T-helper 1 cell (primary cell): ENCODE measurements around the gene PITPNC1.
A peak's percentile ranks its signal among the peaks of the same experiment; 100 is the strongest.
"Not testable (repeated sequence)": the region's sequence is repeated elsewhere in the genome, so short reads cannot be mapped to it uniquely, and the experiment has no call there.

Experiments used
- DNase-seq, 5 donors: peaks; one replicate each; pipeline ENCODE4 v3.0.0-alpha.2; 2012 to 2020

Gene PITPNC1

DNA sequence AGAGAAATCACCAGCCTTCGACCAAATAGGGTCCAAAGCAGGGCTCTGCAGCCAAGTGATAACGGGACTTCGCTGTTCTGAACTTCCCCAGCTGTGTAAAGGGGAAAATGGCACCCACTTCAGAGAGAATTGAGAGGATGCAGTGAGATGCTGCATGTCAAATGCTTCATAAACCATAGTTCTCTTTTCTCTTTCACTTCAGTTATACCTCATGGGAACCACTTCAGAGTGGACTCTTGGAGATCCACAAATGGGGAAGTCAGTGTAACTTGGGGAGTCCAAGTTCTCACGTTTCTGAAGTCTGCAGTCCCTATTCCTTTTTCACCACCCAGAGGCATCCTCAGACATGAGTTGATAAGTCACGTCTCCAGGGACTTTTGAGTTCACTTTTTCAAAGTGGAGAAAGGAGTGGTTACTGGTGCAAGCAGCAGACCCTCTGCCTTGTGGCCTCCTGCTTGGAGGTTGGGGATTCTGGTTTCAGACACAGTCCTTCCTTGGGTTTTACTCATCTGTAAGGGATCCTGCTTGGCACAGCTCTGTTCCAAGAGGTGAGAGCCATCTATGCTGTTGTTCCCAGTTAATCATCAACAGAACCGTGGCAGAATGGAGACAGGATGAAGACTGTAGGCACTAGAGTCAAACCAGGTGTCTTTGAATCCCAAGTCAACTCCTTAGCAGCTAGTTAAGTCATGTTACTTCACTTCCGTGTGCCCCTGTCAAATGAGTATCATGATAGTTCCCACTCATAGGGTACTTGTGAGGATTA lies 217.2 kb downstream of the PITPNC1 start:
- DNase-seq: no peak

DNA sequence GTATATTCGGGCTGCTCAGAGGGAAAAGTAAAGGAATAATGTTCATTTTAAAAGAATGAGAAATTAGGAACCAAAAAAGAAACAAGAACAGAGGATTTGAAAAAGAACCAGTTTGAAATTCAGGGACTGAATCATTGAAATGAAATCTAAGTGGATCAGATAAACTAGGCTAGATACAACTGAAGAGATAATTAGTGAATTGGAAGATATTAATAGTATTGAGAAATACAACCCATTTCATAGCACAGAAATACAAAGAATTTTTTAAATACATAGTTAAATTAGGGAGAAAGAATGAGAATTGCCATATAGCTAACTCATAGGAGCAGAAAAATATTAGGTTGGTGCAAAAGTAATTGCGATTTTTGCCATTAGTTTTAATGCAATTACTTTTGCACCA lies 223.3 kb downstream of the PITPNC1 start:
- no peak for DNase-seq

DNA sequence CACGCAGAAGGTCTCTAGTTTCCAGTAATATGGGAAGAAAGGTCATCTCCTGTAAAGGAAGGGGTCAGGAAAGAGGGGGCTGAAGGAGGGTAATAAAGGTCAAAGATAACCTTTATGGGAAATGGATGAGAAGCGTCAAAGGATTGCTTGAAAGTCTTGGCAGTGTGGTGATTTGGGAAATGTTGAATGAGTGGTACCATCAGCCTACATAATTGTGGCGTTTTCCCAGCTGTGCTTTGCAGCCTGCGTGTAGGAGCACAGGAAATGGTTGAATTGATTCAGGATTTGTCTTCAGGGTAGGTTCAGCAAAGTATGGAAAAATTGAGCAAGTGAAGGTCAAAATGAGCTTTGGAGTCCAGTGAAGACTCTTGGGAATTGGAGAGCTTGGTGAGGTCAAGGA lies 224.8 kb downstream of the PITPNC1 start:
- no peak for DNase-seq

DNA sequence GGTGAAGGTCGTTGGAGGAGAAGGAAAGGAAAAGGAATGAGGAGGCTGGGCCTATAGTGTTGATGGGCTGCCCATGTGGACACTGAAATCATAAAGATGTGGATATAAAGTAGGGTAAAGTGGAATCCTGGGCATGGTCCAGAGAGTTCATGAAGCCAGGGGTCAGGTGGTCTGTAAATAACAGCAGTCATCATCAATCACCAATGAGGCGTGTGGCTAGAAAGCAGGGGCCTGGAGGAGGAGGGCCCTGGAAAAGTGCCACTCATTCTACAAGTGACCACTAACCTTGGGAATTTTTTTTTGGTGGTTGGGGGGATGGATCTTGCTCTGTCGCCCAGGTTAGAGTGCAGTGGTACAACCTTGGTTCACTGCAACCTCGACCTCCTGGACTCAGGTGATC lies 225.4 kb downstream of the PITPNC1 start:
- DNase-seq: no peak

DNA sequence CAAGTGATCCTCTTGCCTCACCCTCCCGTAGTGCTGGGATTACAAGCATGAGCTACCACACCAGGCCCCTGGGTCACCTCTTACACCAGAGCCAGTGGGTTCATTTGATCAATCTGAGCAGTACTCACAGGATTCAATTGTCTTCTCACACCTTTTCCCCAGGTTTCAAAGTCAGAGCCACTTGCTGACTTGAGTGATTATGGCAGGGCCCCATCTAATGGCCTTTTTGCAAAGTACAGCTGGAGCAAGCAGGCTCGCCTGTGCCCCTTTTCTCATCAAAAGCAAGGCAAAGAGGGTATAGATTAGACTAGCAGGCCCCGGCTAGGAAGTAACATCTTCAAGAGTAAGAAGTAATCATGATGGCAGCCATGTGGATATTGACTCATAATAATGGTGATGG lies 225.9 kb downstream of the PITPNC1 start:
- peak in 4 of 5 donors; percentile 15 to 53 (median 27) for DNase-seq

DNA sequence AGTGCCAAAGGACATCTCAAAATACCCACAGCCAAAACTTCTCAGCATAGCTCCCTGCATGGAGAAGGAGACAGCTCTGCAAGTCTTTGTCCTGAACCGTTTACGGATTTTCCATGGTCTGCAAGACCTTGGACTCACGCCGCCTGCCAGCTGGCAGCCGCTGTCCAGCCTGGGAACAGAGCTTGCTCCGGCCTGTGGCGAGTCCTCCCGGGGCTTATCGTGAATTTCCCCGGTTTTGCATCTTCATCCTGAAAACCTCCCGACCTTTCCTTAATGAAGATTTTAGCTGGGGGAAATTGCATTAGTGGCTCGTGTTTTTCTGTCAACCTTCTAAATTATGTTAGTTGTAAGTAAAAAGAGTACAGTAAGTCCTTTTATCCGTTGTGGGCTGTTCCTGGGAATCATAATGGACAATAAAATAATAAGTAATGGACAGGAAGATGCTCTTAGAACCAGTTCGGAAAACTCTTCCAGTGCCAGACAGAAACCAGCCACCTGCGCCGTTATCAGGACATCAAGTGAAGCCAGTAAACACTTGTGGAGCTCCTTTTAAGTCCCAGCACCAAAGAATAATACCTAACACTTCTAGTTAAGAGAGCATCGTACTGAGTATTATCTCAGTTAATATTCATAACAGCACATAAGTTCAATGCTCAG lies 228.3 kb downstream of the PITPNC1 start:
- no peak for DNase-seq

DNA sequence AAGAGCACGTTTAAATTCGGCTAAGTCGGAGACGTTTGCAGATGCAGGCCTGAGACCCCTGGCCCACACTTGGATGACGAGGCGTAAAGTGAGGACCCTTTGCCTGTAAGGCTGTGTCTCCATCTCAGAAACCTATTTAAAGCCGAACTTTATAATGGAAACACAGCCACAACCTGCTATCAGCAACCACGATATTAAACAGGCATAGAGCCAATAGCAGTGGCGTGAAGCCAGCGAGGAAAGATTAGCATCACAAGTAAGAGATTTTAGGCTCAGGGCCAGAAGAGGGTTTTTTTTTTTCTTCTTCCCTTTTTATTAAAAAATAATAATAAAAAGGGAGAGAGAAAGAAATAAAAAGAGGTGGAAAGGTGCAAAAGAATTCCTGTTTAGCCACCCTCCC lies 229.4 kb downstream of the PITPNC1 start:
- no peak for DNase-seq

DNA sequence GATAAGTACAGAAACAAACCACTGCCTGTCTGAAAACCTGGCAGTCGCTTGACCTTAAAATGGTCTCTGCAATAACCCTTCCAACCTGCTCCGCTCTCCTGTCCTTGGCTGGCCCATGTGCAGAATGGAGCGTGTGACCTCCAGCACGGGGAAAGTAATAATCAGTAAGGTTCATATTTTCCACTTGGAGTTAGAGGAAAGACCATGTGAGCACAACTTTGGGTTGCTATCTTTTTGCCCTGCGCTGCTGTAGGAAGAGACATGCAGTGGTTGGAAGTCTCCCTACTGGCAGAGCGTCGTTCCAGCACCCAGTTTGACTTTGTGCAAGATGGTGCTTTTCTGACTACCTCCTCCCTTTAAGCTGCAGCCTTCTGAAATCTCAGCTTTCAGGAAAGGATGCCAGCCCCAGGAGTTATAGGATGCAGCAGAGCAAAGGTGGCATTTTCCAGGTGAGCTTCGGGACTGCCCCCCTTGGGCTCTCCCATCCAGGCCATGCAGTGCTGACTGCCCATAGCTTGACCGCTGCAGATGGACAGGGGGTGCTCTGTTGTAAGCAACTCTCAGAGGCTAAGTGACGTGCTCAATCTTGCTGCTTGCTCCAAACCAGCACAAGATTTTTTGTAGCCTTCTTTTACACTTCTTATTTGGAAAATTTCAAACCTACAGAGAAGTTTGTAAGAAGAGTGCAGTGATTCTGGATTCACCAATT lies 230.0 kb downstream of the PITPNC1 start:
- no peak for DNase-seq

DNA sequence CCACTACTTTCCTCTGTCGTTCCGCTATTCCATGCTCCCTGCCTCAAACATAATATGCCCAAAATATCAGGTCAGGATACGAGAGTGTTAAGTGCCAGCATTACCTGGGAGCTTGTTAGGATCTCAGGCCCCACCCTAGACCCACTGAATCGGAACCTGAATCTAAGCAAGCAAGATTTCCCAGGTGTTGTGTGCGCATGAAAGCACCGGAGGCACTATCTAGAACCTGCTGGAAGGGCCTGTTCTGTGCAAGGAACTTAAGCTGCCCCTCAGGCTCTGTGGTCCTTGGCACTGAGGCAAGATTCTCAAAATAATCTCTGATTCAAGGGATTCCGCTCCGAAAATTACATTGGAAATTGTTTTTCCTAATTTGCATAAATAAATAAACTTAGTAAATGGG lies 233.0 kb downstream of the PITPNC1 start:
- no peak for DNase-seq

DNA sequence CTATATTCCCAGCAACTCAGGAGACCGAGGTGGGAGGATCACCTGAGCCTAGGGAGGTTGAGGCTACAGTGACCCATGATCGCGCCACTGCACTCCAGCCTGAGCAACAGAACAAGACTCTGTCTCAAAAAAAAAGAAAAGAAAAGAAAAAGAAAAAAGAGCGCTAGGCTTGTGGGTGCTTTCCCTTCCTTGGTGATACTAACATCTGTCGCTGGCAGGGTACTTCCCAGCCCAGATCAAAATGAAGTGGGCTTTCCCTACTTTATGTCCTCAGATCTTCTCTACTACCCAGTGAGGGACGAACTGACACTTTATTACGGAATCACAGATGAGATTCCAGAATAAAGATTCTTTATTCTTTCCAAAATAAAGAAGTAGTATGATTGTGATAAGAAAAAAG lies 236.9 kb downstream of the PITPNC1 start:
- no peak for DNase-seq

DNA sequence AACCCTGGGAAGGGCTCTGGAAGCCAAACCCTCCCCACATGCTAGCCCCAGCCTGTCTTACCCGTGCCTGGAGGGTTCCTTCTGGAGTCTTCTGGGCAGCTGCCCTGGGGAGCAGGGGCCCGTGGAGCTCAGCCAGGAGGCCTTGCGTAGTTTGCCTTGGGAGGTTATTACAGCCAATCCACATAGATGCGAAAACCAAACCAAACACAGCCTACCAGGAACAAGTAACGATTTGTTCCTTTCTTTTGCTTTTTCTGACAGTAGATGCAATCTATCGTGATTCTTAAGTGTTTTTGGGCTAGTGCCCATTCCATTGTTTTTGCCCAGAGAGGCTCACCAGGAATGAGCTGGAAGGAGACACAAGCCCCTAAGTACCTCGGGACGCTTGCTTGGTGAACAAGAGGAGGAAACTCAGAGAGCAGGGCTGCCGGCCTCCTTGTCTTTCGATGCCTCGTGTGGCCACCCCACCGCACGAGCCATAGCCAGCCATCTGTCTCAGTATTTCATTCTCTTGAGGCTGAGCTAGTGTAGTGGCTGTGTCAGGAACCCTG lies 238.0 kb downstream of the PITPNC1 start:
- no peak for DNase-seq

DNA sequence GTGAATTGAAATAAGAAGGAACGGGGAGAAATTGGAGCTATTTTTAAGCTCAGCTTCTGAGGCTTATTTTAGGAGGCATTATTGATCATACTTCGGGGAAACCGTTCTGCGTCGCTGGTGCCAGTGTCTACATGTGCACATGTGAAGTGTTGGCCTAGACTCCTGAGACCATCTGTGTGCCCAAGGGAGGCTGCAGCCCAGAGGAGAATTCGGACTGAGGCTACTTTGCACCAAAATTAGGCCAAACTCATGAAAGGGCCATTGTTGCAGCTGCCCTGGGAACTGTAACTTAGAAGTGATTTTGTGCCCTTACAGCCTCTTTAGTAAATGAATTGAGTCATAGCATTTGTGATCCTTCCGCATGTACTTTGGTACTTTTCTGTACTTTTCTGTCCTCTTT lies 238.7 kb downstream of the PITPNC1 start:
- DNase-seq: no peak

DNA sequence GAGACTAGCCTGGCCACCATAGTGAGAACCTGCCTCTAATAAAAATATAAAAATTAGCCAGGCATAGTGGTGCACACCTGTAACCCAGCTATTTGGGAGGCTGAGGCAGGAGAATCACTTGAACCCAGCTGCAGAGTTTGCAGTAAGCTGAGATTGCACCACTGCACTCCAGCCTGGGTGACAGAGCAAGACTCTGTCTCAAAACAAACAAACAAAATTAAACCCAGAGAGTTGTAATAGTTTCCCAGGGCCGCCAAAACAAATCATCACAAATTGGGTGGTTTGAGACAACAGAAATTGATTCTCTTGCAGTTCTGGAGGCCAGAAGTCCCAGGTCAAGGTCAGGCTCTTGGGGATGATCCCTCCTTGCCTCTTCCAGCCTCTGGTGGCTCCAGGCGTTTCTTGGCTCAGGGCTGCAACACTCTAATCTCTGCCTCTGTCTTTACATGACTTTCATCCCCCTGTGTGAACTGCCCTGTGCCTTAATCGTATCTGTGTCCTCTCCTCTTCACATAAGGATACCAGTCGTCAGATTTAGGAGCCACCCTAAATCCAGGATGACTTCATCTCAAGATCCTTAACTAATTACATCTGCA lies 240.3 kb downstream of the PITPNC1 start:
- no peak for DNase-seq

DNA sequence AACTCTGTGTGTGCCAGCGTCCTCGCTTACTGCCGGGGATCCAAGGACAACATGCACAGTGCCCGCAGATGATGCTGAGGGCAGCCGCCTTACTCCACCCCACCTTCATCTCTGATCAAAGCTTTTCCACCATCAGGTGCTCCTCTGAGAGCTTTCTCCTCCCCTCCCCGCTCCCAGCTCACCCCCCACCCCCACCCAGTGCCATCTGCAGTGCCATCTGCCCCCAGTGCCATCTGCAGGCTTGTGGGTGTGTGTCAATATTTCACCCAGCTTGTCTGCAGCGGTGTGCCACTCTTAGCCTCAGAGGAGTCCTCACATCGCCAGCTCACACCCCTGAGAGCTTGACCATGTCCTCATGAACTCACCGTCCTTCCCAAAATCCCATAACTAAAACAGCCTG lies 242.5 kb downstream of the PITPNC1 start:
- no peak for DNase-seq

DNA sequence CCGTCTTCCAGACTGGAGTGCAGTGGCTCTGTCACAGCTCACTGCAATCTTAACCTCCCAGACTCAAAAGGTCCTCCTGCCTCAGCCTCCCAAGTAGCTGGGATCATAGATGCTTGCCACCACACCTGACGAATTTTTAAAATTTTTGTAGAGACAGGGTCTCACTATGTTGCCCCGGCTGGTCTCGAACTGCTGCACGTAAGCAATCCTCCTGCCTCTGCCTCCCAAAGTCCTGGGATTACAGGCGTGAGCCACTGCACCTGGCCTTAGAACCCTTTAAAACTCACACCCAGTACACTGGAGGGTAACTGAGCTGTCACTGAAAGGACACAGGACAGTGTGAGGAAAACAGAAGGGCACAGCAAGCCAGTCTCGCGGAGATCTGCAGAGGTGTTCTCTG lies 243.0 kb downstream of the PITPNC1 start:
- no peak for DNase-seq

DNA sequence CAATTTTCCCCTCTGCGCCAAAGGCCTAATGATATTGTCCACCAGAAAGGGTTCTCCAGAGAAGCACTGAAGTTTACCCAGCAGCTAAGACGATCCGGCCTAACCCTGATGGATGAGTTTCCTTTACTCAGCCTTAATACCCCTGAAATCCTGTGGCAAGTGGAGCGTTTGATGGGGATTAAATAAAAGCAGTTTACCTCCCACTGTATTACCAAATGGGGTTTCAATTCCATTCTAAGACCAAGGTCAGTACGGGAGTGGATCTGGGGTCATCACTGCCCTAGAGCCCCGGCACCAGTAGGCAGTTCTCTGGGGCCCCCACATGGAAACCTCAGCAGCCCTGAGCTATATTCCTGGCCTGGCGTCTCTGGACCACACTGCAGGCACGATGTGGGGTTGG lies 243.6 kb downstream of the PITPNC1 start:
- DNase-seq: no peak

DNA sequence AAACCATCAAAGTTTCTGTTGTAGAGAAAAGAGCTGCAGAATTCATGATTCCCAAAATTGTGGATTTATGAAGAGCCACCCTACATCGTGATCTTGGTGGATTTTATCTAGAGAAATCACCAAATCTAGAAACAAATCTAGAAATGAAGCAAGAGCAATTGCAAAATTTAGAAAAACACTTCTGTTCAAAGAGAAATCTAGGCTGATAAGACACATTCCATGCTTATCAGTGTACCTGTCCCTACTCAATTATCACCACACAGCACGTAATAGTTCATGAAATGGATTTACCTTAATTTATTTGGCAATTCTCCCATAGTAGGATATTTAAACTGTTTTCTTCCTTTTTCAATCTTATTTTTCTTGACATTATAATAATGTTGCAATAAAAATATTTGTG lies 246.7 kb downstream of the PITPNC1 start:
- DNase-seq: no peak

DNA sequence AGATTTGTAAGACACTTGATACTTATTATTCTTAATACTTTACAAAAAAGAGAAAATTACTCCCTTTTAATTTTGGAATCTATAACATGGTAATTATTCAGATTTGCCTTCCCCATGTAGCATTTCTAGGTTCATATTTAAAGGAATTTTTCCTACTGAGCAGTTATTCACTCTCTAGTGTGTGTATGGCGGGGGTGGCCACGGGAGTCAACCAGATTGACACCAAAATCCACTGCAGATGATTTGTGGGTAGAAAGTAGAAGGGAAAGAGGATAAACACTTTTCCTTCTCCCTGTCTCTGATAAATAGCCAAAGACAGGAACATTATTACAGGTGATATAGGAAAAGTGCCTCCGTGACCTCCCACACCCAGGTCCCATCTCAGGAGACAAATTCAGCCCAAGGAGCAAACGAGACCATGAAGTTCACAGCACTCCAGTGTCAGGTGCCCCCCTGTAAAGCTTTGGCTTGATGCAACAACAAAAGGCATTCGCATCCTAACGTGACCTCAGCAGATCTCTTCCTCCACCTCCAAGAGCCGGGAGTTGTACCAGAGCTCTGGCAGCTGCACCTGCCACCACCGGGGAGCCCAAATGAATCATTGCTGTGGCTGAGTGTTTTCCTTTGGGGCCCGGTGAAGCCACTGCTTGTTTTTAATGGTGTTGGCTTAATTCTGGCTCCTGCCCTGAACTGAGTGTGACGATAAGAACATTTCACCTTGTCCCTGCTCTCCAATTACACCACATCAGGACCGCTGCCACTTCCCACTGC lies 248.0 kb downstream of the PITPNC1 start:
- DNase-seq: no peak

DNA sequence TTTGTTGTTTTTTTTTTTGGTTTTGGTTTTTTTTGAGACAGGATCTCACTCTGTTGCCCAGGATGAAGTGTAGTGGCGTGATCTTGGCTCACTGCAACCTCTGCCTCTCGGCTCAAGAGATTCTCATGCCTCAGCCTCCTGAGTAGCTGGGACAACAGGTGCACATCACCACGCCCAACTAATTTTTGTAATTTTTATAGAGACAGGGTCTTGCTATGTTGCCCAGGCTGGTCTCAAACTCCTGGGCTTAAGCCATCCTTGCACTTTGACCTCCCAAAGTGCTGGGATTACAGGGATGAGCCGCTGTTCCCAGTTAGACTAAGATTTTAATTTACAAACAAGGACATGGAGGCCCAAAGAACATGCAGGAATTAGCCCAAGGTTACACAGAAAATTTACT lies 248.9 kb downstream of the PITPNC1 start:
- no peak for DNase-seq

DNA sequence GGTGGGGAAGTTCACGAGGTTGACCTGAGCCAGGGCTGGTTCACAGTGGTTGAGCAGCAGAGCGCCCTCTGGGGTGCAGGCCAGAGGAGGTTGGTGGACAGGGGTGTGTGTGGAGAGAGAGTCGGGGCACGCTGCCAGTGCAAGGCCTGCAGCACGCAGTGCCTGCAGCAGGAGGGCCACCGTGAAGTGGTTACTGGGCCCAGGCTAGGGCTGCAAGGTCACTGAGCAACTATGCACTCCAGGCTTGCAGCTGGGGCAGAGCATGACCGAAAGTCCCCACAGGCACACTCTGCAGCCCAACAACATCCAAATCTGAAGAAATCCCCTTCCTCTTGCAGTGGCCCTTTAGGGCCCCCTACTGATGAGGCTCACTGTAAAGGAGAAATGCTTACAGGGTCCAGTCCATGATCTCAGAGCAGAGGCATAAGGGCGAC lies 251.5 kb downstream of the PITPNC1 start:
- DNase-seq: no peak

DNA sequence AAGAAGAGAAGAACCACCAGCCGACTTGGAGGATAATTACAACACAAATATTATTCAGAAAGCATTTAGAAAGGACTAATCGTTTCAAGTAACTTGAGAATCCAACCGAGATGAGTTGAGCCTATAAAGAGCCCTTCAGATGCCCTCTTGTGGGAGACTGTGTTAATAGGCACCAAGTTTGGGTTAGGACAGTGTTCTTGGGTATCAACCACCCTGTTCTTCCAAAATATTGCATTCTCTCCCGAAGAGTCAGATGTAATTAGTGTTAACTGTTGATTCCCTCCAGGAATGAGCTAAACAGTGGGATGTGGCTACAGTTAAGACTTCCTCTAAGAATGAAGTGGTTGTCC lies 252.9 kb downstream of the PITPNC1 start:
- peak in 1 of 5 donors; percentile 12 for DNase-seq

DNA sequence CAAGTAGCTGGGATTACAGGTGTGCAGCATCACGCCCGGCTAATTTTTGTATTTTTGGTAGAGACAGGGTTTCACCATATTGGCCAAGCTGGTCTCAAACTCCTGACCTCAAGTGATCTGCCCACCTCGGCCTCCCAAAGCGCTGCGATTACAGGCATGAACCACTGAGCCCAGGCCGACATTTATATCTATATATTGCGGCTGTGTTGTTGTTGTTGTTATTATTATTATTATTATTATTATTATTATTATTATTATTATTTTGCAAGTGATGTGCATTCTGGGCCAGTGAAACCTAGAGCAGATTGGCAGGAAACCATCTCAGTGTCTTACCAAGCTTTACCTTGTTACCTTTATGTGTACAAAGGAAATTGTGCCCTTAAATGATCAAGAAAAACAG lies 253.8 kb downstream of the PITPNC1 start:
- DNase-seq: not testable (repeated sequence)

DNA sequence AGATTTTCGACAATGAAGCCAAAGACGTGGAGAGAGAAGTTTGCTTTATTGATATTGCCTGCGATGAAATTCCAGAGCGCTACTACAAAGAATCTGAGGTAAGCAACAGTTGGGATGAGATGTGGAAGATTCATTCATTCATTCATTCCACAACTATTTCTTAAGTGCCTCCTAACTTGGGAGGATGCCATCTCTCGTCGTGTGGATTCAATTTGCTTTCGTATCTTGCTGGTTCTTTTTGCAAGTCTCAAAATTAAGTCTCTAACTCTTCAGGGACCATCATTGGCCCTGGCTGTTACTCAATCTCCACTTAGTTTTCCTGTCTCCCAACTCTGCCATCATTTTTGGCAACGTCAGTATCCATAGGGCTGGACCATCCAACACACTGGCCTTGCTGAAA lies 255.1 kb downstream of the PITPNC1 start:
- DNase-seq: no peak
